ENCODE data around the gene GRB14.
"Not testable (repeated sequence)": the region's sequence is repeated elsewhere in the genome, so short reads cannot be mapped to it uniquely, and the experiment has no call there.

The GRB14 gene

GRCh38 chr2:164620873-164621763 lies at the start of gene GRB14:
GRB14 (minus strand) TSS chr2:164621482; CDS start chr2:164621309, 173 bp downstream.
- DNase-seq = peak; percentile 8

GRCh38 chr2:164669291-164669690 lies 48.0 kb upstream of the GRB14 start:
- DNase-seq = no peak

- DNase-seq = no peak
Observed at GRCh38 chr2:164667566-164667965, 46.3 kb upstream of the GRB14 start.

- DNase-seq = no peak
Observed at GRCh38 chr2:164664070-164664469, 42.8 kb upstream of the GRB14 start.

GRCh38 chr2:164662868-164663631 lies 41.8 kb upstream of the GRB14 start:
- no peak for DNase-seq

- DNase-seq = no peak
Observed at GRCh38 chr2:164662066-164662465, 40.8 kb upstream of the GRB14 start.

GRCh38 chr2:164661349-164661748 lies 40.1 kb upstream of the GRB14 start:
- DNase-seq = peak; percentile 58

GRCh38 chr2:164657129-164657528 lies 35.8 kb upstream of the GRB14 start:
- peak; percentile 85 for DNase-seq

- DNase-seq = peak; percentile 6
Observed at GRCh38 chr2:164655750-164656149, 34.5 kb upstream of the GRB14 start.

GRCh38 chr2:164655336-164655735 lies 34.1 kb upstream of the GRB14 start:
- DNase-seq = peak; percentile 22

GRCh38 chr2:164651361-164651760 lies 30.1 kb upstream of the GRB14 start:
- DNase-seq = no peak

GRCh38 chr2:164644036-164644700 lies 22.9 kb upstream of the GRB14 start:
- DNase-seq = no peak

GRCh38 chr2:164642946-164643555 lies 21.8 kb upstream of the GRB14 start:
- DNase-seq = no peak

- no peak for DNase-seq
Observed at GRCh38 chr2:164642268-164642667, 21.0 kb upstream of the GRB14 start.

GRCh38 chr2:164628319-164628718 lies 7.0 kb upstream of the GRB14 start:
- not testable (repeated sequence) for DNase-seq

GRCh38 chr2:164625378-164625971 lies 4.2 kb upstream of the GRB14 start:
- DNase-seq = peak; percentile 67

GRCh38 chr2:164624316-164624715 lies 3.0 kb upstream of the GRB14 start:
- no peak for DNase-seq

GRCh38 chr2:164622338-164623106 lies 1.2 kb upstream of the GRB14 start:
- no peak for DNase-seq

GRCh38 chr2:164621764-164622105 lies 453 bp upstream of the GRB14 start:
- DNase-seq = no peak

GRCh38 chr2:164620457-164620856 lies 825 bp downstream of the GRB14 start:
- no peak for DNase-seq

GRCh38 chr2:164617466-164617865 lies 3.8 kb downstream of the GRB14 start:
- DNase-seq = peak; percentile 40
